ENCODE data around the gene CDPF1.

GRCh38 chr22:46240073-46240472 is 10.0 kb downstream of the CDPF1 start:
- TF ChIP-seq CTCF (IDR thresholded peaks at IDR 0.05) (no peak), SIN3A (IDR thresholded peaks at IDR 0.05; ENCODE audit: borderline replicate concordance, insufficient read depth, low read depth, low read length) (no peak), REST (IDR thresholded peaks at IDR 0.05; ENCODE audit: insufficient read depth in 1 of 2, low read depth in 2 of 2, low read length in 1 of 2) (no peak), POLR2AphosphoS5 (IDR thresholded peaks at IDR 0.05; ENCODE audit: low read depth, low read length) (no peak)

All from Panc1 (cell line).